HEK293T (cell line): ENCODE results near the gene AMOTL2.

ENCODE experiments used
- SP1 ChIP-seq: fragments of 450-650 bp; IDR thresholded peaks from 2 replicates; pipeline ENCODE4 v1.6.1; 2017
- SUZ12 ChIP-seq: fragments of 450-650 bp; IDR thresholded peaks from 2 replicates; pipeline ENCODE4 v1.6.1; 2016; ENCODE audit warnings: mild to moderate bottlenecking
- TARDBP ChIP-seq: fragments of 450-650 bp; IDR thresholded peaks from 2 replicates; pipeline ENCODE4 v1.6.1; 2016

GRCh38 chr3:134313847-134314587, 60.2 kb downstream of the AMOTL2 start:
- TF ChIP-seq SP1: no peak
- no peak for TF ChIP-seq SUZ12
- TF ChIP-seq TARDBP: no peak
